CD4-positive, alpha-beta T cell (primary cell): Measurements from ENCODE around the gene B4GAT1. TPM values are rescaled to one million over a fixed set of nuclear protein-coding genes. Genes with fewer than 3 reads are reported as not detected.

Source experiments
- ATAC-seq: fragments of 200-7000 bp; cut with Tn5 transposase; one replicate; pipeline ENCODE4 v1.10.0; 2022; ENCODE audit warnings: mild to moderate bottlenecking; ENCODE audit not compliant: poor library complexity
- CTCF ChIA-PET: fragments of 350-600 bp; sonication (Branson Sonifier 250); formaldehyde crosslinking; loops from one replicate; lab custom pipeline; 2021; ENCODE audit warnings: antibody characterized with exemption, inconsistent platforms; lab: Charles Lee
- POLR2A ChIA-PET: fragments of 350-600 bp; sonication (Branson Sonifier 250); formaldehyde crosslinking; loops from one replicate; lab custom pipeline; 2021; ENCODE audit warnings: antibody characterized with exemption, inconsistent platforms; lab: Charles Lee
- DNase-seq, 14 experiments: peaks; one replicate each; pipeline ENCODE4 v3.0.0-alpha.2; 2013 to 2020; ENCODE audit warnings: mixed read lengths in 2 of 14
- H3K27ac ChIP-seq, 2 donors: one replicate each; pipeline versions ENCODE4 v1.5.1 to v1.7.0; 2013; ENCODE audit warnings: low read length in 2 of 2, low read depth in 1 of 2, mild to moderate bottlenecking in 1 of 2
- H3K27me3 ChIP-seq, 2 experiments: 1 replicate in 1 of 2; 2 replicates in 1 of 2; pipeline versions ENCODE4 v1.6.1 to v1.7.0; 2013; ENCODE audit warnings: low read length in 2 of 2, control low read depth in 1 of 2, mild to moderate bottlenecking in 1 of 2, moderate library complexity in 1 of 2; ENCODE audit not compliant: insufficient read depth in 2 of 2, control insufficient read depth in 1 of 2
- H3K36me3 ChIP-seq: one replicate; pipeline ENCODE4 v1.6.1; 2013; ENCODE audit warnings: low read length, control low read depth; ENCODE audit not compliant: insufficient read depth
- H3K4me1 ChIP-seq: one replicate; pipeline ENCODE4 v1.6.1; 2013; ENCODE audit warnings: low read length, control low read depth; ENCODE audit not compliant: insufficient read depth
- H3K4me3 ChIP-seq: one replicate; pipeline ENCODE4 v1.5.1; 2013; ENCODE audit warnings: mild to moderate bottlenecking, low read length, moderate library complexity
- H3K9me3 ChIP-seq, 2 experiments: 1 replicate in 1 of 2; 2 replicates in 1 of 2; pipeline versions ENCODE4 v1.6.1 to v1.7.0; 2013; ENCODE audit warnings: low read length in 2 of 2, mild to moderate bottlenecking in 2 of 2, control low read depth in 1 of 2, moderate library complexity in 1 of 2; ENCODE audit not compliant: control insufficient read depth in 1 of 2, insufficient read depth in 1 of 2
- H3K27ac Mint-ChIP-seq: one replicate; pipeline ENCODE4 v1.8.0; 2020; ENCODE audit warnings: mixed read lengths
- H3K27me3 Mint-ChIP-seq: one replicate; pipeline ENCODE4 v1.8.0; 2021; ENCODE audit warnings: mixed read lengths
- H3K36me3 Mint-ChIP-seq: one replicate; pipeline ENCODE4 v1.8.0; 2021; ENCODE audit warnings: low read depth, mixed read lengths
- H3K4me1 Mint-ChIP-seq: one replicate; pipeline ENCODE4 v1.8.0; 2021; ENCODE audit warnings: low read depth, mixed read lengths
- H3K4me3 Mint-ChIP-seq: one replicate; pipeline ENCODE4 v1.8.0; 2020; ENCODE audit warnings: mild to moderate bottlenecking, mixed read lengths
- H3K9me3 Mint-ChIP-seq: one replicate; pipeline ENCODE4 v1.8.0; 2020; ENCODE audit warnings: mixed read lengths
- intact Hi-C, 2 experiments: fragments of 100-400 bp; cut with DNase I in 1 of 2; cut with micrococcal nuclease in 1 of 2; formaldehyde crosslinking; loops; one replicate each; pipeline versions ENCODE4 v1.15.1 to v1.9.0; 2023 to 2025; cut with DNase I, micrococcal nuclease
- polyA plus RNA-seq, 2 donors: library from polyadenylated mRNA; unstranded; fragments of 120-200 nt; gene quantifications; one replicate each; pipeline ENCODE4 v1.2.1, GENCODE V29; 2013
- total RNA-seq, 174 experiments: library from RNA in 2 of 174; stranded (reverse) in 2 of 174; gene quantifications; one replicate each; pipeline ENCODE4 v1.2.3 and lab custom pipeline; 2021 to 2026
- TF ChIP-seq, protein P1 (sequence below): fragments of 200-600 bp; IDR thresholded peaks from one replicate; pipeline ENCODE4 v1.8.0; 2022; ENCODE audit warnings: antibody characterized with exemption, mild to moderate bottlenecking

Gene B4GAT1
- total RNA-seq (1 to 10 TPM; 1.9 to 2.0 TPM), total RNA-seq (lab: John Stamatoyannopoulos, UW) (0.24 to 21.1 (median 9.2) reads per million in 172 experiments)
- 8.2 TPM for polyA plus RNA-seq (2013, experiment 1 of 2)
- 6.9 TPM for polyA plus RNA-seq (2013, experiment 2 of 2)

DNA sequence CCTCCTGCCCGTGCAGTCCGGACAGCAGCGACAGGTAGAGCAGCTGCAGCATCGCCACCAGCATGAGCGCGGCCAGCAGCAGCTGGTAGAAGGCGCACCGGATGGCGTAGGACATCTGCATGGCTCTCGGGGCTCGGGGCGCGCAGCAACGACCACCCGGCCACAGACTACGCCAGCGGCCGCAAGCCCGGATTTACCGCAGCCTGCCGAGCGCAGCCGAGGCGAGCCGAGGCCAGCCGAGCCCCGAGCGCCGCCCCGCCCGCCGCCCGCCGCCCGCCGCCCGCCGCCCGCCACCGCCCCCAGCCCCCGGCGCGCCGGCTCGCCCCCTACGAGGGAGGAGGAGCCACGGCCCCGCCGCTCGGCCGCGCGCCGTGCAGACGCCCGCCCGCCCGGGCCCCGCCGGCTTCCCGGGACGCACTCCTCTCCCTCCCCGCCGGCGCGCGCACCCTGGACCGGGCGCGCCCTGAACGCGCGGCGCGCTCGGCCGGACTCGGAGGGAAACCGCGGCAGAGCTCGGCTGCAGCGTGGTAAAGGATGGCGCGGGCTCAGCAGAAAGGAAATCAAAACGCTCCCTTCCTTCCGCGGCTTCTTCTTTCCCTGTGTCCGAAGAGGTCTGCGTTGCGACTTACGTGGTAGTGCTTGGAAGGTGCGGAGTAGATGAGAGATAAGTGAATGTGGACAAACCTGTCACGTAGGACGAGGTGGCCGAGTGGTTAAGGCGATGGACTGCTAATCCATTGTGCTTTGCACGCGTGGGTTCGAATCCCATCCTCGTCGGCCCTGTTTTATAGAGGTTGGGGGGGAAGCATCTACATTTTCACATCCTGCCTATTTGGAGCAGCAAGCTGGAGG is at the start of gene B4GAT1:
B4GAT1 (minus strand) TSS at position 205 of the 852 bp plus-strand sequence; CDS start at position 121, 84 bp downstream.
- CTCF ChIA-PET = interaction anchor here (1.0 to 1.6 kb wide), 2 partner anchors 38 to 65 kb away, joined by 3 to 4 read pairs; no protein-coding TSS in a partner anchor
- Mint-ChIP-seq H3K27me3 (peaks cover 5% of the 10 kb centered on the region), H3K9me3 (peaks cover 2% of the 10 kb centered on the region), H3K27ac (peak within 1 kb of the TSS; percentile 100), H3K4me3 (peak within 1 kb of the TSS; percentile 100), H3K4me1 (peaks cover 52% of the 10 kb centered on the region), H3K36me3 (peaks cover 38% of the 10 kb centered on the region)
- Histone ChIP-seq H3K27me3 (no peaks in the 10 kb centered on the region), H3K36me3 (peaks cover 1% of the 10 kb centered on the region), H3K4me3 (peak within 1 kb of the TSS; percentile 96), H3K4me1 (peaks cover 56% of the 10 kb centered on the region), H3K27ac (peak within 1 kb of the TSS; percentile 57 to 65), H3K9me3 (no peaks in the 10 kb centered on the region)
- intact Hi-C loops = loop anchor here (2.0 to 10.0 kb wide), 3 partner anchors 23 to 1263 kb away; partner anchors contain the start of genes CDCA5 (in 1 of the 2), SLC29A2 (in 1 of the 2) and ZFPL1 (in 1 of the 2)
- TF ChIP-seq, protein P1, sequence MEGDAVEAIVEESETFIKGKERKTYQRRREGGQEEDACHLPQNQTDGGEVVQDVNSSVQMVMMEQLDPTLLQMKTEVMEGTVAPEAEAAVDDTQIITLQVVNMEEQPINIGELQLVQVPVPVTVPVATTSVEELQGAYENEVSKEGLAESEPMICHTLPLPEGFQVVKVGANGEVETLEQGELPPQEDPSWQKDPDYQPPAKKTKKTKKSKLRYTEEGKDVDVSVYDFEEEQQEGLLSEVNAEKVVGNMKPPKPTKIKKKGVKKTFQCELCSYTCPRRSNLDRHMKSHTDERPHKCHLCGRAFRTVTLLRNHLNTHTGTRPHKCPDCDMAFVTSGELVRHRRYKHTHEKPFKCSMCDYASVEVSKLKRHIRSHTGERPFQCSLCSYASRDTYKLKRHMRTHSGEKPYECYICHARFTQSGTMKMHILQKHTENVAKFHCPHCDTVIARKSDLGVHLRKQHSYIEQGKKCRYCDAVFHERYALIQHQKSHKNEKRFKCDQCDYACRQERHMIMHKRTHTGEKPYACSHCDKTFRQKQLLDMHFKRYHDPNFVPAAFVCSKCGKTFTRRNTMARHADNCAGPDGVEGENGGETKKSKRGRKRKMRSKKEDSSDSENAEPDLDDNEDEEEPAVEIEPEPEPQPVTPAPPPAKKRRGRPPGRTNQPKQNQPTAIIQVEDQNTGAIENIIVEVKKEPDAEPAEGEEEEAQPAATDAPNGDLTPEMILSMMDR = no peak
- POLR2A ChIA-PET = interaction anchor here (0.6 to 6.3 kb wide), 14 partner anchors 12 to 733 kb away, joined by 3 to 46 read pairs (median 4); partner anchors contain the start of genes CD248, DPP3, PCNX3 and RCE1
- DNase-seq (peak; percentile 68 to 93 (median 78)), ATAC-seq (peak; percentile 49)

DNA sequence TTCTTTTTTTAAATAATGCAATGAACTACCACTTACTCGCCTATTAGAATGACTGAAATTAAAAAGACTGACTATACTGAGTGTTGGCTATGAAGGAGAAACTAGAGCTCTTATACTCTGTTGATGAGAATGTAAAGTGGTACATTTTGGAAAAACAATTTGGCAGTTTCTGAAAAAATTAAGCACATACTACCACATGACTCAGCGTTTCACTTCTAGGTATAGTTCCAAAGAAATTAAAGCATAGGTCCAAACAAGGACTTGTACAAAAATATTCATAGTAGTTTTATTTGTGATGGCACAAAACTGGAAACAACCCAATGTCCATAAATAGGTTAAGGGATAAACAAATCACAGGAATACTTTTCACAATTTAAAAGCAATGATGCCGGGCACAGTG is 46.5 kb upstream of the B4GAT1 start:
- CTCF ChIA-PET = no interaction called here

DNA sequence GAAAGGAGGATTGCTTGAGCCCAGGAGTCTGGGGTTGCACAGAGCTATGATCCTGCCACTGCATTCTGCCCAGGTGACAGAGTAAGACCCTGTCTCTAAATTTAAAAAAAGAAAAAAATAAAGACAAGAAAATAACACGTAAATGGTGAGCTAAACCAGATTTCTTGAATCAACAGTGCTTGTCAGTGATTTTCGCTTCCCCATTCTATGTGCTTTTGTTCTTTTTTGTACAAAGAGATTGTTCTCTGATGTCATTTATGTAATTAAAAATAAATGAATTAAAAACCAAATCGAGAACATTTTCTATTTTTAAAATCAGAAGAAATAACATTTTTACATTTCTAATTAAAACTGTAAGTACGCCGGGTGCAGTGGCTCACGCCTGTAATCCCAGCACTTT is 43.9 kb upstream of the B4GAT1 start:
- ChIA-PET POLR2A (no interaction called here), CTCF (no interaction called here)
- Mint-ChIP-seq H3K27me3 (peaks cover 10% of the 10 kb centered on the region), H3K9me3 (no peaks in the 10 kb centered on the region), H3K4me1 (peaks cover 1% of the 10 kb centered on the region), H3K27ac (no peak overlapping the region), H3K4me3 (no peak overlapping the region), H3K36me3 (no peaks in the 10 kb centered on the region)
- H3K4me3 ChIP-seq = no peak overlapping the region
- H3K27me3 ChIP-seq = no peaks in the 10 kb centered on the region
- no peak overlapping the region for H3K27ac ChIP-seq
- no peak for ATAC-seq
- no peaks in the 10 kb centered on the region for H3K36me3 ChIP-seq
- peaks cover 2% of the 10 kb centered on the region for H3K4me1 ChIP-seq
- intact Hi-C loops = no loop called here
- H3K9me3 ChIP-seq = no peaks in the 10 kb centered on the region
- TF ChIP-seq, protein P1 = no peak
- DNase-seq = no peak

More for the DNA sequence above, 46.5 kb upstream of the B4GAT1 start:
- Histone ChIP-seq H3K4me1 (no peaks in the 10 kb centered on the region), H3K27me3 (no peaks in the 10 kb centered on the region), H3K9me3 (no peaks in the 10 kb centered on the region), H3K27ac (no peak overlapping the region), H3K4me3 (no peak overlapping the region), H3K36me3 (no peaks in the 10 kb centered on the region)
- POLR2A ChIA-PET = no interaction called here
- H3K4me1 Mint-ChIP-seq = no peaks in the 10 kb centered on the region
- no peak overlapping the region for H3K27ac Mint-ChIP-seq
- ATAC-seq (no peak), DNase-seq (no peak)
- H3K36me3 Mint-ChIP-seq = no peaks in the 10 kb centered on the region
- H3K4me3 Mint-ChIP-seq = no peak overlapping the region
- no peaks in the 10 kb centered on the region for H3K9me3 Mint-ChIP-seq
- TF ChIP-seq, protein P1 = no peak
- H3K27me3 Mint-ChIP-seq = peaks cover 8% of the 10 kb centered on the region
- intact Hi-C loops = no loop called here
